A172 (cell line): Measurements from ENCODE around the gene ERN1. TPM values are rescaled to one million over a fixed set of nuclear protein-coding genes. Genes with fewer than 3 reads are reported as not detected.
"Not testable (repeated sequence)": the region's sequence is repeated elsewhere in the genome, so short reads cannot be mapped to it uniquely, and the experiment has no call there.

ENCODE experiments used
- DNase-seq: peaks from one replicate; pipeline ENCODE4 v3.0.0-alpha.2; 2015; ENCODE audit warnings: low spot score
- total RNA-seq: library from RNA; depleted of rRNA; stranded (reverse); fragments of >200 nt; shearing (Covaris generic); gene quantifications from 2 replicates; pipeline ENCODE4 v1.2.3, GENCODE V29; 2014

The ERN1 gene
- total RNA-seq, 1 experiment from 2014 or later, result 2.1 TPM

- no peak for DNase-seq
Measured at GRCh38 chr17:64138441-64138840, 8.5 kb upstream of the ERN1 start.

- DNase-seq, result no peak
Measured at GRCh38 chr17:64135000-64135399, 5.1 kb upstream of the ERN1 start.

- DNase-seq, result no peak
Measured at GRCh38 chr17:64134216-64134970, 4.4 kb upstream of the ERN1 start.

- peak; percentile 71 for DNase-seq
Measured at GRCh38 chr17:64133546-64134215, 3.7 kb upstream of the ERN1 start.

GRCh38 chr17:64131606-64132270 is 1.8 kb upstream of the ERN1 start:
- DNase-seq, result no peak

GRCh38 chr17:64130559-64131001 is 636 bp upstream of the ERN1 start:
- no peak for DNase-seq

- no peak for DNase-seq
Measured at GRCh38 chr17:64129515-64129764, 504 bp downstream of the ERN1 start.

- DNase-seq, result peak; percentile 31
Measured at GRCh38 chr17:64128787-64129514, 993 bp downstream of the ERN1 start.

GRCh38 chr17:64126918-64127317 is 3.0 kb downstream of the ERN1 start:
- no peak for DNase-seq

GRCh38 chr17:64125937-64126336 is 4.0 kb downstream of the ERN1 start:
- no peak for DNase-seq

- DNase-seq, result no peak
Measured at GRCh38 chr17:64124609-64125008, 5.3 kb downstream of the ERN1 start.

GRCh38 chr17:64123114-64123513 is 6.8 kb downstream of the ERN1 start:
- DNase-seq, result no peak

- DNase-seq, result not testable (repeated sequence)
Measured at GRCh38 chr17:64120972-64121786, 8.8 kb downstream of the ERN1 start.

GRCh38 chr17:64120159-64120810 is 9.7 kb downstream of the ERN1 start:
- no peak for DNase-seq

- DNase-seq, result no peak
Measured at GRCh38 chr17:64117981-64118979, 11.7 kb downstream of the ERN1 start.

- DNase-seq, result peak; percentile 38
Measured at GRCh38 chr17:64115822-64116534, 14.0 kb downstream of the ERN1 start.

- no peak for DNase-seq
Measured at GRCh38 chr17:64115043-64115698, 14.8 kb downstream of the ERN1 start.

- no peak for DNase-seq
Measured at GRCh38 chr17:64113006-64113405, 16.9 kb downstream of the ERN1 start.
